HepG2 (cell line): ENCODE data around the gene GFY. TPM values are rescaled to one million over a fixed set of nuclear protein-coding genes. Genes with fewer than 3 reads are reported as not detected.

ENCODE experiments used
- AGO2 ChIP-seq: fragments of 200-400 bp; formaldehyde crosslinking; optimal IDR thresholded peaks from 2 replicates; pipeline ENCODE3; 2017; ENCODE audit warnings: mild to moderate bottlenecking, low read depth, low read length, moderate library complexity
- ERF ChIP-seq: IDR thresholded peaks from 2 replicates; pipeline ENCODE4 v1.6.1; 2018; ENCODE audit warnings: missing biosample characterization, missing genetic modification reagents
- GPN1 ChIP-seq: sonication (generic); formaldehyde crosslinking; IDR thresholded peaks from 2 replicates; pipeline ENCODE4 v1.5.1; 2020; ENCODE audit warnings: missing genetic modification reagents, borderline replicate concordance
- HDAC2 ChIP-seq: sonication (generic); formaldehyde crosslinking; IDR thresholded peaks from 2 replicates; pipeline ENCODE4 v1.4.0; 2020; ENCODE audit warnings: missing genetic modification reagents
- NBN ChIP-seq: fragments of 450-650 bp; conservative IDR thresholded peaks from 2 replicates; pipeline ENCODE4 v1.6.1; 2017
- PITX1 ChIP-seq: sonication (generic); formaldehyde crosslinking; IDR thresholded peaks from 2 replicates; pipeline ENCODE4 v1.5.1; 2020; ENCODE audit warnings: mild to moderate bottlenecking, missing genetic modification reagents
- TAF15 ChIP-seq: fragments of 200-400 bp; formaldehyde crosslinking; IDR thresholded peaks from one replicate; pipeline ENCODE4 v1.6.1; 2018; ENCODE audit warnings: mild to moderate bottlenecking, low read depth, low read length; ENCODE audit not compliant: poor library complexity, severe bottlenecking
- TEAD2 ChIP-seq: sonication (generic); formaldehyde crosslinking; IDR thresholded peaks from 2 replicates; pipeline ENCODE4 v1.9.0; 2021; ENCODE audit warnings: missing genetic modification reagents
- TFE3 ChIP-seq: IDR thresholded peaks from 2 replicates; pipeline ENCODE4 v1.6.1; 2016
- ZBTB49 ChIP-seq: sonication (generic); formaldehyde crosslinking; IDR thresholded peaks from 2 replicates; pipeline ENCODE4 v1.4.0; 2020; ENCODE audit warnings: missing genetic modification reagents, borderline replicate concordance
- ZNF501 ChIP-seq: sonication (generic); formaldehyde crosslinking; IDR thresholded peaks from 2 replicates; pipeline ENCODE4 v1.5.1; 2020; ENCODE audit warnings: mild to moderate bottlenecking, moderate library complexity, missing genetic modification reagents
- ZNF614 ChIP-seq: IDR thresholded peaks from 2 replicates; pipeline ENCODE4 v1.6.1; 2018; ENCODE audit warnings: missing biosample characterization, missing genetic modification reagents, inconsistent platforms, borderline replicate concordance
- polyA plus RNA-seq, 8 experiments: library from polyadenylated mRNA; depleted of rRNA in 3 of 8; stranded (reverse) in 7 of 8; unstranded in 1 of 8; fragments of >200 nt; fragmentation: Illumina TruSeq in 4 of 8; extraction: Trizol in 4 of 8; gene quantifications; 2 replicates each; pipeline versions ENCODE4 v1.2.1 to v1.2.3, GENCODE V29; 2011 to 2016; ENCODE audit warnings: low read depth in 4 of 8, missing spikeins in 1 of 8, mixed read lengths in 1 of 8; ENCODE audit not compliant: insufficient read depth in 1 of 8
- total RNA-seq, 5 experiments: library from RNA; depleted of rRNA; stranded (reverse); fragments of >200 nt; fragmentation: Illumina TruSeq; extraction: Trizol; gene quantifications; 2 replicates each; pipeline ENCODE4 v1.2.3, GENCODE V29; 2016; ENCODE audit warnings: low read depth in 1 of 5
- TF ChIP-seq, protein P1 (sequence below): IDR thresholded peaks from 2 replicates; pipeline ENCODE4 v1.6.1; 2016; ENCODE audit warnings: missing compliant biosample characterization, missing genetic modification reagents, borderline replicate concordance
- TF ChIP-seq, protein P2 (sequence below): IDR thresholded peaks from 2 replicates; pipeline ENCODE4 v1.6.1; 2016; ENCODE audit warnings: mild to moderate bottlenecking
- TF ChIP-seq, protein P3 (sequence below): IDR thresholded peaks from 2 replicates; pipeline ENCODE4 v1.6.1; 2018; ENCODE audit warnings: missing genetic modification reagents, mild to moderate bottlenecking, missing compliant biosample characterization

Gene GFY
- total and polyA plus RNA-seq, 2 of the 13 experiments (the other 11 are each of a cell fraction or from before 2014, with no cell fraction given): not detected

DNA sequence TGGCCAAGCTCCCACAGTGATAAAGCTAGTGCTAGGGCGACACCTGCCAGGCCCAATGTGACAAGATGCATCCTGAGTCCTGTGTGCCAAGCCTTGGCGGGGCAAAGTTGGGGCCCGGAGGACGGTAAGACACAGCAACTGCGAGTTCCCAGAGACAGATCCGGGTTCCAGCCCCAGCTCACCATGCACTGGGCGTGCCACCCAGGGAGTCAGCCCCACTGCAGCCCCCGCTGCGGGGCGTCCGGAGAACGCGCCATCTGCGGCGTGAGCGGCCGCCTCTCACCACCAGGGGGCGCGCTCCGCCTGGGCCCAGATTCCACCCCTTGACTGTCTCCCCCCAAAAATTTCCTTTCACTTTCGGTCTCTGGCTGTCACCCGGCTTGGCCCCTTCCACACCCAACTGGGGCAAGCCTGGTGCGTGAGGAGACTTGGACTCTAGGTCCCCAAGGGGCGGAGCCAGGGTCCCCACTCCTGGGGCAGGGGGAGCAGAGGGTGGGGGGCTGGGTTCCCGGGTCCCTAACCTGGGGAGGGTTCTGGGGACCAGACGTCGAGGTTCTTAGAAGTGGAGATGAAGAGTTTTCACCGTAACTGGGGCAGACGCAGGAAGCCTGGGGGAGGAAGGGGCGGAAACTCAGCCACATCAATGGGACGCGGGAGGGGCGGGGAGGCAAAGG, 48.8 kb downstream of the GFY start, which contains the start of gene FLT3LG (continued):
- TF ChIP-seq TFE3: no peak
- TF ChIP-seq, protein P1, sequence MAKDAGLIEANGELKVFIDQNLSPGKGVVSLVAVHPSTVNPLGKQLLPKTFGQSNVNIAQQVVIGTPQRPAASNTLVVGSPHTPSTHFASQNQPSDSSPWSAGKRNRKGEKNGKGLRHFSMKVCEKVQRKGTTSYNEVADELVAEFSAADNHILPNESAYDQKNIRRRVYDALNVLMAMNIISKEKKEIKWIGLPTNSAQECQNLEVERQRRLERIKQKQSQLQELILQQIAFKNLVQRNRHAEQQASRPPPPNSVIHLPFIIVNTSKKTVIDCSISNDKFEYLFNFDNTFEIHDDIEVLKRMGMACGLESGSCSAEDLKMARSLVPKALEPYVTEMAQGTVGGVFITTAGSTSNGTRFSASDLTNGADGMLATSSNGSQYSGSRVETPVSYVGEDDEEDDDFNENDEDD (CRISPR knock-in tag): peak; percentile 56; the same call in 1 of the 2 replicates
- TF ChIP-seq ZNF614 (CRISPR knock-in tag): no peak
- no peak for TF ChIP-seq NBN
- TF ChIP-seq AGO2: peak; percentile 26
- peak; percentile 50 for TF ChIP-seq HDAC2 (CRISPR knock-in tag)
- TF ChIP-seq, protein P2, sequence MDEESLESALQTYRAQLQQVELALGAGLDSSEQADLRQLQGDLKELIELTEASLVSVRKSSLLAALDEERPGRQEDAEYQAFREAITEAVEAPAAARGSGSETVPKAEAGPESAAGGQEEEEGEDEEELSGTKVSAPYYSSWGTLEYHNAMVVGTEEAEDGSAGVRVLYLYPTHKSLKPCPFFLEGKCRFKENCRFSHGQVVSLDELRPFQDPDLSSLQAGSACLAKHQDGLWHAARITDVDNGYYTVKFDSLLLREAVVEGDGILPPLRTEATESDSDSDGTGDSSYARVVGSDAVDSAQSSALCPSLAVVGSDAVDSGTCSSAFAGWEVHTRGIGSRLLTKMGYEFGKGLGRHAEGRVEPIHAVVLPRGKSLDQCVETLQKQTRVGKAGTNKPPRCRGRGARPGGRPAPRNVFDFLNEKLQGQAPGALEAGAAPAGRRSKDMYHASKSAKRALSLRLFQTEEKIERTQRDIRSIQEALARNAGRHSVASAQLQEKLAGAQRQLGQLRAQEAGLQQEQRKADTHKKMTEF: peak; percentile 42; the same call in 1 of the 2 replicates
- TF ChIP-seq PITX1 (CRISPR knock-in tag): peak; percentile 48; the same call in 1 of the 2 replicates
- TF ChIP-seq, protein P3, sequence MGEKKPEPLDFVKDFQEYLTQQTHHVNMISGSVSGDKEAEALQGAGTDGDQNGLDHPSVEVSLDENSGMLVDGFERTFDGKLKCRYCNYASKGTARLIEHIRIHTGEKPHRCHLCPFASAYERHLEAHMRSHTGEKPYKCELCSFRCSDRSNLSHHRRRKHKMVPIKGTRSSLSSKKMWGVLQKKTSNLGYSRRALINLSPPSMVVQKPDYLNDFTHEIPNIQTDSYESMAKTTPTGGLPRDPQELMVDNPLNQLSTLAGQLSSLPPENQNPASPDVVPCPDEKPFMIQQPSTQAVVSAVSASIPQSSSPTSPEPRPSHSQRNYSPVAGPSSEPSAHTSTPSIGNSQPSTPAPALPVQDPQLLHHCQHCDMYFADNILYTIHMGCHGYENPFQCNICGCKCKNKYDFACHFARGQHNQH (CRISPR knock-in tag): peak; percentile 39
- TF ChIP-seq TAF15: no peak
- no peak for TF ChIP-seq ZBTB49
- TF ChIP-seq ZNF501: peak; percentile 80
- TF ChIP-seq TEAD2 (CRISPR knock-in tag): no peak
- peak; percentile 74; the same call in 1 of the 2 replicates for TF ChIP-seq GPN1
- peak; percentile 73; the same call in 1 of the 2 replicates for TF ChIP-seq ERF (CRISPR knock-in tag)
